GM21515 (cell line): Measurements from ENCODE around the gene SLC6A17.

Source experiments
- ATAC-seq: cut with Tn5 transposase; IDR thresholded peaks from one replicate; pipeline ENCODE4 v1.9.1; 2021; ENCODE audit not compliant: unreplicated experiment

SLC6A17 gene

DNA sequence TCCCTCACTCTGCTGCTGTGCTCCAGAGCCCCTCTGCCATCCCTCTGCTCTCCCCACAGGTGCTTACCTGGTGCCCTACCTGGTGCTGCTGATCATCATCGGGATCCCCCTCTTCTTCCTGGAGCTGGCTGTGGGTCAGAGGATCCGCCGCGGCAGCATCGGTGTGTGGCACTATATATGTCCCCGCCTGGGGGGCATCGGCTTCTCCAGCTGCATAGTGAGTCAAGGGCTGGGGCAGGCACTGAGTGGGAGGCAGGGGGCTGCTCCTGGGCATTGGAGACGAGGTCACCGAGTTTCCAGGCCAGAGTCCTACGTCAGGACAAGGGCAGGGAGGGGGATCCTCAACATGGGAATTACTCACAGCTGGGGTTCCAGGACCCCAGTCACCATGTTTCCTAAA is 21.7 kb downstream of the SLC6A17 start:
- ATAC-seq: no peak

DNA sequence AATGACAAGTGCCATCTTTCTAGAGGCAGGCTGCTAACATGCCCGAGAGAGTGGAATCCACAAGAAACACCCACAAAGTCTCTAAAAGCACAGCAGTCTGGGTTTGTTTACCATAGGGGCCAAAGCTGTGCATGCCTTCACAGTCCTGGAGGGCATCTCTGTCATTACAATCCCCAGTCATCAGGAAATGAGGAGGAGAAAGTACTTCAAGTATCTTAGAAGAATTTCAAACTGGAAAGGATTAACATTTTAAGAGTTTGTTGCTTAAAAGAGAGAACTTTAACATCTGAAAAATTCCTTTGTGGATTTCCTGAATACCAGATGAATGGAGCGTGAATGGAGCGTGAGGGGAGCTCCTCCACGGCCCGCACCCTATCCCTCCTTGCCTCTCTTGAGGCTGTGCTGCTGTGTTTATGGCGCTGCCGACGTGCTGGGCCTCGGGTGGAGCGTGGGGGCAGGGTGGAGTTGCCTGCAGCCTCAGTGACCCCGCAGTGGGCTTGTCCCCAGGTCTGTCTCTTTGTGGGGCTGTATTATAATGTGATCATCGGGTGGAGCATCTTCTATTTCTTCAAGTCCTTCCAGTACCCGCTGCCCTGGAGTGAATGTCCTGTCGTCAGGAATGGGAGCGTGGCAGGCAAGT is 23.3 kb downstream of the SLC6A17 start:
- no peak for ATAC-seq

DNA sequence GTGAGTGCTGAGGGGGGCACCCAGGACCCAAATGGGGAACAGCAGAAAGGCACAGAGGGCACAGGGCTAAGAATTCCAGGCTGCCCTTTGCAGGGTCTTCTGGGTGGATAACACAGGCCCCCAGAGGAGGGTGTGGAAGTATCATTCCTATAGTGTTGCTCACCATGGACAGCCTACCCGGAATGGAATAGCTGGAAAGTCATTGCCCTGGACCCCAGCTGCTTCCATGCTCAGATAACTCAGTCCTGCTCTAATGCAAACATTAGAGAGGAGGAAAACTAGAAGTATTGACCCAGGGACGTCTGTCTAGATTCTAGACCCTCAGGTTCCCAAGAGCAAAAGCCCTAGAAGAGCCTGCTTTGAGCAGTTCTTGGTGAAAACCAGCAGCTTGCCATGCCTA is 24.7 kb downstream of the SLC6A17 start:
- ATAC-seq: no peak

DNA sequence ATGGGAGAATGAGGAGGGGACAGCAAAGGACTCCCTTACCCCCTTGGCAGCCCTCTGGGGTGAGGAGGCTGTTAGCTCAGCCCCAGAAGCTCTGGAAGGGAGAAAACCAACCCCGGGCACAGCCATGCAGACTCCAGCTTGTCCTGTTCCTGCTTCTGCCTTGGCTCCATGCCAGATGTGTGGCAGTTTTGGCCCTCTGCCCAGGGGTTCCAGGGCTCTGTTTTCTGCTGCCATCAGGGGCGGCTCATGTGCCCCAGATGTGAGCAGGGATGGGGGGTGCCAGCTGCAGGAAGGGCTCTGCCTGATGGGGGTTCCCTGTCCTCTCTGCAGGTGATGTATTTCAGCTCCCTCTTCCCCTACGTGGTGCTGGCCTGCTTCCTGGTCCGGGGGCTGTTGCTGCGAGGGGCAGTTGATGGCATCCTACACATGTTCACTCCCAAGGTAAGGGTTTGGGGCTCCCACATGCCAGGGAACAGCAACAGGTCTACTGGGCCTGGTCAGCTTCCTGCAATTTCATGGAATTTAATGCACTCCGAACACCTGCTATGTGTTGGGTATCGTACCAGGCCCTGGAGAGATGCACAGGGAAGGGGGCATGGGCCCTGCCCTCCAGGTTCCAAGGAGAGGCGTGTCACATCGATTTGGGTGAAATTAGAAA is 26.1 kb downstream of the SLC6A17 start:
- ATAC-seq: no peak

DNA sequence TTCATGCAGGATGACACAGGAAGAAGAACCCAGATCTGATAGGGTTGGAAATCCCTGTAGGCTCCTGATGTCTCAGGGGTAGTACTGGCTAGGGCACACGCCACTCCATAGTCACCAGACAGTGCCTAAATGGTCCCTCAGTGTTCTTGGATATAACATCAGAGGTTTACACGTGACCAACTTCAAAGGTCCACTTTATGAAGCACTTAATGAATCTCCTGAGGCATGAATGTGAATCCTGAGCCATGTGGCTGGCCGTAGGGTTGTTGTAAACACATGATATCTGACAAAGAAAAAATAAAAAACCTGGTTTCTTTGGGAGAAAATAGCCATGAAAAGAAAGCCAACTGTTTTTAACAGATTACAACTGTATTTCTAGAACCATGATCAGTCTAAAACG is 27.5 kb downstream of the SLC6A17 start:
- ATAC-seq: no peak

DNA sequence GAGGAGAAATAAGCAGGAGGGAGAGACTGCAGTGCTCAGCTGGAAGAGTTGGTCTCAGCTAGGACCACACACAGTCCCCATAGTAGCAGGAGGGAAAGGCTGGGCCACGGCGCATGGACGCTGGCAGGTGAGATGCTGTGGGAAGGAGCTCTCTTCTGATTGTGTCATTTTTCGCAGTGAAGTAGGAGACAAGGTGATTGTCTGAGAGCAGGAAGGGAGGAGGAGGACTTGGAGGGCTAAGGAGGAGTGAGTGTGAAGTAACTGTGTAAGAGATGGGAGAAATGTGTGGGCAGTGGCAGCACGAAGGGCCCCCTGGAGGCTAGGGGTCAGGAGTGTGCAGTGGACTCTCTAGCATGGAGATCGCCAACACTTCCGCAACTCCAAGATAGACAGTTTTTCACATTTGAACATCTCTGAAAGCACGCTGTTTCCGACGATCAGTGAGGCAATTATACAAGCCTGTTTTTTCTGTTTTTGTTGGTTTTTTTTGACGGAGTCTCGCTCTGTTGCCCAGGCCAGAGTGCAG is 33.4 kb downstream of the SLC6A17 start:
- no peak for ATAC-seq

DNA sequence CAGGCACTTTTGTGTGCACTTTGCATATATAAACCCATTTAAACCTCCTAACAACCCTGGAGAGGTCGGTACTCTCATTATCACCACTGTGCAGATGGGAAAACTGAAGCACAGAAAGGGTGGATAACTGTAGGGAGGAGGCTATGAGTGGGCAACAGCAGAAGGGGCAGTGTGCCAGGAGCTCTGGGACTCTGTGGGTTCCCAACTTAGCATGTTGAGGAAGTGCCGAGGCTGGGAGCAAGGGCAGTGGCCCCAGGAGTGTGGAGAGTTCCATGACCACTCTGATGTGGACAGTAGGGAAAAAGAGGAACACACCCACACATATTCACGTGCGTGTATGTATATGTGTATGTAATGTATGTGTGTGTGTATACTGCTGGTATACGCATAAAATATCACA is 34.2 kb downstream of the SLC6A17 start:
- no peak for ATAC-seq

DNA sequence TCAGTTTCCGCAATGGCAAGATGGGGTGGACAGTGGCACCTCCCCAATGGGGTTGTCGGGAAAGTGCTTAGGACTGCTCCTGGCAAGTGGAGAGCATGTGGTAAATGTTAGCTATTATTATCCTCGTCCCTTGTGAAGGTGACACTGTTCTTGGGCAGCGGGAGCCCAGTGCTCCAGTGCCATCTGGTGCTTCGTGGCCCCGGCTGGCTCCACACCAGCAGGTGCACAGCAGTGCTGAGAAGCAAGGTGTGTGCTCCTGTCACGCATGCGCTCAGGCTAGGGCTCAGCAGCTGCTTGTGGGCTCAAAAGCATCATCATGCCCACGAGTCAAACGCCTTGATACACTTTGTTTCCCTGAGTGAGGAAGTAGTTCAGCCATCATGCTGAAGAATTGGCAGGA is 34.9 kb downstream of the SLC6A17 start:
- no peak for ATAC-seq

DNA sequence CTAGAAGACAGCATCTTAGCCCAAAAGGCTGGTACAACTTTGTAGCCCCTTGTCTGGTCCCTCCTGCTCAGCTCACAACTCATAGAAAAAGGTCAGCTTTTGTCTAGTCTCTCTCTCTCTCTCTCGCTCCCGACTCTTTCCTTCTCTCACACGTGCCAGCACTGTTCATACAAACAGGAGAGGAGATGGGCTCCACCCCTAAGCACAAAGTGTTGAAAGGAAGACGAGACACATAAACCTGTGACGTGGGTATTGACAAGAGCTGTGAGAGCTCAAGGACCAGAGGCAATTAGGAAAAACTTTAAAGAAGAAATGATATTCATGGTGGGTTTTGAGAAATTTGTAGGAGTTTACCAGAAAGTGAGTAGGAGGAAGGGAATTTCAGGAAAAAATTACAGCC is 36.3 kb downstream of the SLC6A17 start:
- no peak for ATAC-seq

DNA sequence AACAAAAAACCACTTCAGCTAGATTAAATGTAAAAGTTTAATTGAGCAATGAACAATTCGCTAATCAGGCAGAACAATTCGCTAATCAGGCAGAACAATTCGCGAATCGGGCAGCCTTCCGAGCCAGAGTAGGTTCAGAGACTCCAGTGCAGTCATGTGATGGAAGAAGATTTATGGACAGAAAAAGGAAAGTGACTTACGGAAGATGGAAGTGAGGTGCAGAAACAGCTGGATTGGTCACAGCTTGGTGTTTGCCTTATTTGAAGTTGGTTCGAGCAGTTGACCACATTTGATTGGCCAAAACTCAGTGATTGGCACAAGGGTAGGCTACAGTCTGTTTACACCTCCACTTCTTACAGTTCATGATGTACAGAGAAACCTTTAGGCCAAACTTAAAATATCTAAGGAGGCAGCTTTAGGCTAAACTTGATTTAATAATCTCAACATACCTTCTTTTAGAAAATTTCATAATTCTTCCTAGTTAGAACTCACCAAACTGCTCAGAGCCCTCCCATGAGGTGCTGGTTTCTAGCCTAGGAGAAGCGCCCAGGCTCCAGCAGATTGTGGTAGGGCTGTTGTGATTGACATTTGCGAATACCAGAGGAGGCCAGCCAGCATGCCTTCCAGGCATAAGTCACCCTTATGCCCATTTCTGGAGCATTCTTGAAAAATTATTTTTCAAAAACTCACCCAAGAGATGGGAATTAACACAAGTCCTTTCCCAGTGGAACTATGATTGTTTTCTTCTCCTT is 37.0 kb downstream of the SLC6A17 start:
- ATAC-seq: no peak

DNA sequence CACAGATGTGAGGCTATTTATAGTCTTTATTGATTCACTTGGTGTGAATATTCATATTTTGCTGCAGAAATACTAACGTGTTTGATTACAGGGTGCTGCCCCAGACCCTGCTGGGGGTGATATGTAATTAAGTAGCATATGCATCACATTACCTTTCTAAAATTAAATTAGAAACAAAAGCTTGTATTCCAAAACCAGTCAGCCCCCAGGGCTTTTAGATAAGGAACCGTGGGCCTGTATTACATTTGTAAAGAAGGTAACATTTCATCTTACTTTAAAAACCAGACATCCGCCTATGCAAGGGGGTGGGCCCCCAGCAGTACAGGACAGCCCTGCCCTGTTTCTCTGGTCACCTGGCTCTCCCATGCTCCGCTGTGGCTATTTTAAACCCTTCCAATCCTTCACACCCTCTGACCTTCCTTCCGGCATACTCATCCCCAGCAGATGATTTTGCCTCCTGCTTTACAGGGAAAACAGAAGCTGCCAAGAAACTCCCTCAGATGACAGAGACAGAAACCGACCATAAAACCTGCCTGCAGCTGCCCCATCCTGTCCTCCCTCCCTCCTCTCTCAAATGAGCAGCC is 37.8 kb downstream of the SLC6A17 start:
- no peak for ATAC-seq

DNA sequence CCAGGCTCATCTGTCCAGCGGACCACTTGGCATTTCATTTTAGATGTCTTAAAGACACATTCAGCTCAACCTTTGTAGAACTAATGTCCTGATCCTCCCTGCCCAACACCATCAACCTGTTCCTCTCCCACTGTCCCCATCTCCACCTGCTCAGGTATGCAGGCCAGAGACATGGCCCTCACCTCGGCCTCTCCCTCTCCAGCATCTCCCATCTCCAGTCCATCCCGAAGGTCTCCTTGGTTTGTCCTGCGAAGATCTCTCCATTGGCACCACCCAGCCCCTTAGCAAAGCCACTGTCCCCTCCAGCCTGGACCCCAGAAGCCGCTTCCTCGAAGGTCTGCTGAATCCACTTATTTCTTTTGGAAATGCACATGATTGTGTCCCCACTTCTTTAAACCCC is 38.9 kb downstream of the SLC6A17 start:
- ATAC-seq: no peak

DNA sequence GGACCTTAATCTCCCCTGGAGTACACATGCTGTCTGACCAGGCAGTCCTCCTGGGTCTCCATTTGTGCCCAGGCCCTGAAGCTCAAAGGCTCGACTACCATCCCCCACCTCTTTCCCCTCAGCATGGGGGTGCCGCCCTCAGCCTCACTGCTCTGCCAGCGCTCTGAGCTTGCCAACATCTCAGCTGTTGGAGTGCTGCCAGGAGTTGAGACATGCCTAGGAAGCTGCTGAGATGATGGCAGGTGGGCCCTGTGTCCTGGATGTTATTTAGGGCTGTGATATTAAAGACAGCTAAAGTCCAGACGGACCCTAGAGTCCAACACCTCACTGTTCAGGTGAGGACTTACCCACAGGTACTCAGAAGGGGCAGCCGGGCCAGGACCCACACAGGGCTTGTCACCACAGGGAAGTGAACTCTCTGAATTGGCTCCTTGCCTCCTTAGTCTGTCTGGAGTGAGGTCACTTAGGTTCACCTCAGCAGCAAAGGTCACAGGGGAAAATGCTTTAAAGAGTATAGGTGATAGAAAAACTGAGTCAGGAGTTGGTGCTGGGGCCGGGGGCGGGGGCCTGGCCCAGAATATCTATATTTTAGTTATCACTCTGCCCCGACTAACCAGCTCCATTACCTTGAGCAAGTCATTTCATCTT is 40.1 kb downstream of the SLC6A17 start:
- no peak for ATAC-seq

DNA sequence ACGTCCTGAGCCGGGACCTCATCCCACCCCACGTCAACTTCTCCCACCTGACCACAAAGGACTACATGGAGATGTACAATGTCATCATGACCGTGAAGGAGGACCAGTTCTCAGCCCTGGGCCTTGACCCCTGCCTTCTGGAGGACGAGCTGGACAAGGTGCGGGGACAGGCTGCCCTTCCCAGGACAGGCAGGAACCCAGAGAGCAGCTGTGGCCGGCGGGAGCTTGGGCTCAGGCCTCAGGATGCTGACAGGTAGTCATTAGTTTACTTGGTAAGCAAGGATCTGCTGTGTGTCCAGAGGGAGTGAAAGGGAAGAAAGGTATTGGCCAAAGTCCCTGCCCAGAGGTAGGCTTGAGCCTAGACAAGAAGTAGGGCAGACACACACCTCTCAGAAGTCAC is 42.2 kb downstream of the SLC6A17 start:
- no peak for ATAC-seq

DNA sequence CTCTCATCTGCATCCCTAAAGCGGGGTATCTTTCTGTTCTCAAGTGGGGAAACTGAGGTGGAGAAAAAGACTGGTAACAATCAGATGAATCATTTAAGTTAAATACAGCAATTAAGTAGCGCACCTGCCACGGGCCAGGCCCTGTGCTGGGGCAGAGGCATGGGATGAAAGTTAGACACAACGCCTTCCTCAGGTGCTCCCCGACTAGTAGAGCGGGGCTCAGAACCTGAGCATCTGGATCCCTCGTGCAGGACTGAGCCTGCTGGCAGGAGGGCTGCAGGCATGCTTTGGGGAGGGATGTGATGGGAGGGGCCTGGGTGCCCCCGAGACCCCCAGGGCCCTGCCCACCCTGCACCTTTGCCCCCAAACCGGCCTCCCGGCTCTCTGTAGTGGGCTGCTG is 44.9 kb downstream of the SLC6A17 start:
- ATAC-seq: no peak

DNA sequence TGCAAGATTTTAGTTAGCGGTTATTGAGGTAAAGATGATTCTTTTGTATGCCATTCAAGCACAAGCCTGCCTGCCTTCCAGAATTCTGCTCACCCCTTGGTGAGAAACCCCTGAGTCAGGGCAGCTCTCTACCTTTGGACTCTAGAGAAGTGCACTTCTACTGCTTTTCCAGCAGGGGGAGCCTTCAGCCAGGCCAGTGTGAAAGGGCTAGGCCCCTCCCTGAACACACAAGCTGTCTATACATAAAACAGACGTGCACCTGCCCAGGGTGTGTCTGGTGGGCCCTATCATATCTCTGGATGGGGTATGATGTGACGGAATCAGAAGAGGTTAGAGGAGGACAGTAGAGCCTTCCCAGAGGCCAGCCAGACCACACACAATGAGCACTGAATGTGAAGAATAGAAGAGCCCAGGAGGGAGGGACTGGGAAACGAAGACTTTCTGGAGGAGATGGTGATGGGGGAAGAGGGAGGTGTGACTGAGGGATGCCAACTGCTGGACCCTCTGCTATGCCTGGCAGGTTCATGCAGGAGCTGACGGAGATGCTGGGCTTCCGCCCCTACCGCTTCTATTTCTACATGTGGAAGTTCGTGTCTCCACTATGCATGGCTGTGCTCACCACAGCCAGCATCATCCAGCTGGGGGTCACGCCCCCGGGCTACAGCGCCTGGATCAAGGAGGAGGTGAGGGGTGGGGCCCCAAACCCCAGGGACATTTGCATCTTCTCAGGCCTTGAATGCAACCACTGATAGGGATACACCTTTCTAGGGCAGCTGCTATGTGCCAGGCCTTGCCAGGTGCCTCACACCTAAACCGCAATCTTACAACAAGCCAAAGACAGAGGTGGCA is 46.8 kb downstream of the SLC6A17 start:
- no peak for ATAC-seq

DNA sequence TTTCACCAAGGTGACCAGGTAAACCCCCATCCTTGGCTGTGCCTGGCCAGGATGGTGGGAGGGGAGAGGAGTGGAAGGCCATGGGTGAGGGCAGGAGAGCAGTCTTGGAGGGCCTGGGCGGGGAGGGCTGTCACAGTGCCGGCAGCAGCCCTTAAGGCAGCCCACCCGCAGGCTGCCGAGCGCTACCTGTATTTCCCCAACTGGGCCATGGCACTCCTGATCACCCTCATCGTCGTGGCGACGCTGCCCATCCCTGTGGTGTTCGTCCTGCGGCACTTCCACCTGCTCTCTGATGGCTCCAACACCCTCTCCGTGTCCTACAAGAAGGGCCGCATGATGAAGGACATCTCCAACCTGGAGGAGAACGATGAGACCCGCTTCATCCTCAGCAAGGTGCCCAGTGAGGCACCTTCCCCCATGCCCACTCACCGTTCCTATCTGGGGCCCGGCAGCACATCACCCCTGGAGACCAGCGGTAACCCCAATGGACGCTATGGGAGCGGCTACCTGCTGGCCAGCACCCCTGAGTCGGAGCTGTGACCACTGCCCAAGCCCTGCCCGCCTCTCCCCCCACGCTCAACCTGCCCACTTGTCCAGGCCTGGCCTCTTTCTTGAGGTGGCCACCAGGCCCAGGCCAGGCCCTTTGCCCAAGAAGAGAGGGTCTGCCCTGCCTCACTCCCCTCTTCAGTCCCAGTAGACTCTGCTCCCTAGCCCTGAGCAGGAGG is 47.8 kb downstream of the SLC6A17 start:
- no peak for ATAC-seq

DNA sequence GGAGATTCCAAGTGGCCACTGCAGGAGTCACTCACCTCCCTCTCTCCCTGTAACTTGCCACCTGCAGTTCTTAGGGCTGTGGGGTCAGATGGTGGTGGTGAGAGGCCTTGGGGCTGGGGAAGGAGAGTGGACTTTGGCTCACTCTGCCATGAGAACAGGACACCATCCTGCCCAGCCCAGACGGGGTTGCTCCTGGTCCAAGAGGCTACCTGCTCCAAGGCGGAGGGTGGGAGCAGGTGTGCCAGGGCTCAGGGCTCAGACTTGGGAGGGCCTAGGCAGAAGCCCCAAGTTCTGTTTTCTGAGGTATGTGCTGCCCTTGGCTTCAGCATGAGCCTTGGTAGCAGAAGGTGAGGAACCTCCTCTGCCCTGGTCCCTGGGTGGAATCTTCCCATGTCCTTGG is 48.5 kb downstream of the SLC6A17 start:
- ATAC-seq: no peak

DNA sequence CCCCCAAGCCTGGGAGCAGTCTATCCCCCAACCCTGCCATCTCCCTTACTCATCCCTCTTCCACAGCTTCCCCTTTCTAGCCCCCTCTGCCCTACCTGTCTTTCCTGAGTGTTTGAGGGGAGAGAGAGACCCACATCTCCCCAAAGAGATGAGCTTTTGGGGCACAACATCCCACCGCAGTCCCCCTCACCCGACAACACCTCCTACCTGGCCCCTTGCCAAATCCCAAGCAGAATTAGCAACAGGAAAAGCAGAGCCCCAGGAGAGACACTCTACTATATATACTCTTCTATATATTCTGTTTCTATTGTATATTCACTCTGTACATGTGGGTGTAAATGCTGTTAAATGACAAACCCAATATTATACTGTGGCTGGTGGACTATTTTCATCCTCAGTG is 49.9 kb downstream of the SLC6A17 start:
- no peak for ATAC-seq

DNA sequence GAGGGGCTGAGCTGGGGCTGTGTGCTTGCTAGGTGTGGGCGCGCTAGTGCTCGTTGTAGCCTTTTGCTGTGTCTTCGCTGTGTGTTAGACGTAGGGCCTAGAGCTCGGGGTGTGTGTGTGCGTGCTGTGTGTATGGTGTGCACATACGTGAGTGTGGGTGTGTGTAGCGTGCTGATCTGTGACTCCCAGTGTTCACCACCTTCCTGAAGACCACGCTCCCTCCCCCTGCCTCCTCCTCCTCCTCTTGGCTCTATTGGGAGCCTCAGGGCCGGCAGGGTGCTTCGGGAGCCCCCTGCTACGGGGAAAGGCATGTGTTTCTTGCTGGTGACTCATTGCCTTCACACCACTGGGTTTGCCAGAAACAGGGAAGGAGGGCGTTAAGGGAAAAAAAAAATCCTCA is 50.4 kb downstream of the SLC6A17 start:
- no peak for ATAC-seq
